ENCODE data around the gene HOXD3.

The HOXD3 gene

DNA sequence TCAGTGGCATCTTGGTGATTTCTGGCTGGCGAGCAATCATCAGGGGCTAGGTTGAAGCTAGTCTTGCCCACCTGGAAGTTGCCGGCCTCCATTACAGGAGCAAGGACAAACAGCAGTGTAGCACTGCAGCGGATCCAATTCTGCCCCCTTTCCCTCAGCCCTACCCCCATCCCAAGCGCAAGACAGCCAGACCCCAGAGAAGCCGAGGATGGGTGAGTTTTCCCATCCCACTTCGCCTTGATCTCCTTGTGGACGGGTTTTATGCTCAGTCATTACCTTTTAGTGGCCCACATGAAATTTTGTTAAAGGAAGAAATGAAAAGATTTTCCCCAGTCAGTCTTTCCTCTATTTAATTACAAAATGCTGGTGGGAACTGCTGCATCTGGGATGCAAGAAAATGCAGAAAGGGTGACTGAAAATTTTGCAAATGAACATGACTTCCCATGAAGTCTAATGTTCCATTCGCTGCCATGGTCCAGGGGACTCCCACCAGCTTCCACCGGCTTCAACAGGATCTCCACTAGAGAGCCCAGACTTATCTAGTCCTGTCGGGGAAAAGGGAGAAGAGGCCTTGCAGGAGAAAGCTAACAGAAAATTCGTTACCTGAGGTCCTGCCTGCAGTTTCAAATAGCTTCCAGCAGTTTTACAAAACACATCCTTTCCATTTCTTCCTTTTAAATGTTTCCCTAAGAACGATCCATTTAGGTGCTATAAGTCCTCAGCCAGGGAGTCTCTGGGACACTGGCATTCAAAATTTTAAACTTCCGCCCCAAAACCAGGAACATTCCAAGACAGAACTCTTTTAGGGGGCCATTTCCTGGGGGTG, 36.5 kb upstream of the HOXD3 start:
- in situ Hi-C loops (cut with MboI; ENCODE audit: low sequenced_read_pairs), result loop anchor here (25.0 kb wide), 1 partner anchor 1192 kb away; no protein-coding TSS in a partner anchor

GRCh38 chr2:176121190-176122051, 35.7 kb upstream of the HOXD3 start:
- in situ Hi-C loops (cut with MboI; ENCODE audit: low sequenced_read_pairs), result loop anchor here (25.0 kb wide), 1 partner anchor 1191 kb away; no protein-coding TSS in a partner anchor

GRCh38 chr2:176122052-176122682, 34.9 kb upstream of the HOXD3 start:
- in situ Hi-C loops (cut with MboI; ENCODE audit: low sequenced_read_pairs), result loop anchor here (25.0 kb wide), 1 partner anchor 1190 kb away; no protein-coding TSS in a partner anchor

- in situ Hi-C loops (cut with MboI; ENCODE audit: low sequenced_read_pairs), result loop anchor here (25.0 kb wide), 1 partner anchor 1189 kb away; no protein-coding TSS in a partner anchor
Measured at GRCh38 chr2:176122683-176123410, 34.3 kb upstream of the HOXD3 start, which contains the start of gene HOXD9. Gene HOXD9 (plus strand): TSS chr2:176122719. CDS start chr2:176122769, 50 bp downstream.

DNA sequence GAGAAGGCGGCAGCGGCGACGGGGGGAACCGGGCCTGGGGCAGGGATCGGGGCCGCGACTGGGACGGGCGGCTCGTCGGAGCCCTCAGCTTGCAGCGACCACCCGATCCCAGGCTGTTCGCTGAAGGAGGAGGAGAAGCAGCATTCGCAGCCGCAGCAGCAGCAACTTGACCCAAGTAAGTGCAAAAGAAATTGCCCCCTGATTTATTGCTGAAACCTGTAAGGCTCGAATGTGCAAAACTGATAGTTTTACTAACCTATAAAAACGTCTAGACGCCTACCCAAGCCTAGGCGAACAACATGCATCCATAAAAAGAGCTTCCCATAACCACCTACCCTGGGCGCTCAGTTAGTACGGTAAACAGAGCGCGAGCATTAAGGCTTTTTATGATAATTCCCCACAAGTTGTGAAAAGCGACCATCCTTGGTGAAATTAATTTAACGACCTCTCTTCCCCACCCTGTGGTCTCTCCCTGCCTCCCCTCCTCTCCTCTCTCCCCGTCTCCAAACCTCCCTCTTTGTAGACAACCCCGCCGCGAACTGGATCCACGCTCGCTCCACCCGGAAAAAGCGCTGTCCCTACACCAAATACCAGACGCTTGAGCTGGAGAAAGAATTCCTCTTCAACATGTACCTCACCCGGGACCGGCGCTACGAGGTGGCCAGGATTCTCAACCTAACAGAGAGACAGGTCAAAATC, 33.5 kb upstream of the HOXD3 start:
- in situ Hi-C loops (cut with MboI; ENCODE audit: low sequenced_read_pairs), result loop anchor here (25.0 kb wide), 1 partner anchor 1189 kb away; no protein-coding TSS in a partner anchor

- in situ Hi-C loops (cut with MboI; ENCODE audit: low sequenced_read_pairs), result loop anchor here (25.0 kb wide), 1 partner anchor 1188 kb away; no protein-coding TSS in a partner anchor
Measured at GRCh38 chr2:176124110-176124946, 32.8 kb upstream of the HOXD3 start.

DNA sequence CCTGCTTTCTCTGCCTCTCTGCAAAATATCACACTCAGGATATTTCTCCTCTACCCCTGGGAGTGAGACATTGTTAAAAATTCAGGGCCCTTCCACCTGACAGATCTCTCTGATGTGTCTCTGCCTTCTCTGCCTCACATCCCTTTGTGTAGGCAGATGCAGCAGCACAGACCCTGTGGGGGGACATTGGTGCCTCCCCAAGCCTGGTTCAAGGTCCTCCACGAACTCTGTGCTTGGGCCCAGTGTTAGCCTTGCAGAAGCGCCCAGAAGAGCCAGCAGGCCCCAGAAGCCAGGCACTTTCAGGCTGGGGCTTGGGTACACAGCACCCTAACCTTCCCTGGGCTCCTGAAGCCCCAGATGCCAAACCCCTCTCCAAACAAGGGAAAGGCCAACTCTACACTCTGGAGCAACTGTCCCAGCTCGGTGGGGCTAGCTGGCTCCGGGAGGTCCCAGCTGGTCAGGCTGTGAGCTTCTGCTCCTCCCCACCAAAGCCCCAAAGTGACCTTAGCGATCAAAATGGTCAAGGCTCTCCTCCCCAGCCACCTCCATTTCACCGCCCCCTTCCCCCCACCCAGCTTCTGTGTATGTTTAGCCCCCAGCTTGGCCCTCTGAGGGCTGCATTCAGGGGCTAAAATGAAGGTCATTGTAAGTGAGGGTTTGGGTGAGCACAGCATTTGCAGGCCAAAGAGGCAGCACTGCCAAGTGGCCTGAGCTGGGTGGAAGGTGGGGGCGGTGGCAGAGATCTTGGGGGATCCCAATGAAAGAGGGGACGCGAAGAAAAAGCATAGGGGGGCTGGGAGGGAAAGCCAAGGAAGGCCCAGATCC, 31.9 kb upstream of the HOXD3 start:
- in situ Hi-C loops (cut with MboI; ENCODE audit: low sequenced_read_pairs), result loop anchor here (25.0 kb wide), 4 partner anchors 337 to 1187 kb away; no protein-coding TSS in a partner anchor

DNA sequence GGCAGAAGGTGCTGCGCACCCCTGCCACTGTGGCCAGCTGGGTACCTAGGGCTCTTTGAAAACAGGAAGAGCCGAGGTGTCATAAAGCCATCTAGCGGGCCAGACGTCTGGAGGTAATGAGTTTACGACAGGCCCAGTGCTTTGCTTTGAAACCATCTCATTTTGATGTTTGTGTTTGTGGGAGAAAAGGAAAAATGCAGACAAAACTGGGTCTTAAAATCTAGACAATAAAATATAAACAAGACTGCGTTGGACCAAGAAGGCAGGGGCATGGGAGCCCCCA, 31.4 kb upstream of the HOXD3 start:
- in situ Hi-C loops (cut with MboI; ENCODE audit: low sequenced_read_pairs), result loop anchor here (25.0 kb wide), 3 partner anchors 337 to 1012 kb away; no protein-coding TSS in a partner anchor

GRCh38 chr2:176126929-176127773, 30.0 kb upstream of the HOXD3 start:
- in situ Hi-C loops (cut with MboI; ENCODE audit: low sequenced_read_pairs), result loop anchor here (25.0 kb wide), 3 partner anchors 335 to 1010 kb away; no protein-coding TSS in a partner anchor

DNA sequence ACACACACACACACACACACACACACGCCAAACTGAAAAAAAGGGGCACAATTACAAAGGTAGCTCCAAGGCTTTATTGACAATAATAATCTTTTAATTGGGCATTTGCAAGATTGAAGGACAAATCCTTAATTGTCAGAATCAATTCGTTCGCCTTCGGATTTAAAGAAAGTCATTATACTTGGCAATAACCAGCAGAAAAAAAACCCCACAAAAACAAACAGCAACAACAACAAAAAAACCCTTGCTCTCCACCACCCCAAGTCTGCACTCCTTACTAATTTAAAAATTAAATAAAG, 29.4 kb upstream of the HOXD3 start:
- in situ Hi-C loops (cut with MboI; ENCODE audit: low sequenced_read_pairs), result loop anchor here (25.0 kb wide), 3 partner anchors 335 to 1010 kb away; no protein-coding TSS in a partner anchor

- in situ Hi-C loops (cut with MboI; ENCODE audit: low sequenced_read_pairs), result loop anchor here (25.0 kb wide), 3 partner anchors 334 to 1009 kb away; no protein-coding TSS in a partner anchor
Measured at GRCh38 chr2:176128172-176128981, 28.7 kb upstream of the HOXD3 start.

DNA sequence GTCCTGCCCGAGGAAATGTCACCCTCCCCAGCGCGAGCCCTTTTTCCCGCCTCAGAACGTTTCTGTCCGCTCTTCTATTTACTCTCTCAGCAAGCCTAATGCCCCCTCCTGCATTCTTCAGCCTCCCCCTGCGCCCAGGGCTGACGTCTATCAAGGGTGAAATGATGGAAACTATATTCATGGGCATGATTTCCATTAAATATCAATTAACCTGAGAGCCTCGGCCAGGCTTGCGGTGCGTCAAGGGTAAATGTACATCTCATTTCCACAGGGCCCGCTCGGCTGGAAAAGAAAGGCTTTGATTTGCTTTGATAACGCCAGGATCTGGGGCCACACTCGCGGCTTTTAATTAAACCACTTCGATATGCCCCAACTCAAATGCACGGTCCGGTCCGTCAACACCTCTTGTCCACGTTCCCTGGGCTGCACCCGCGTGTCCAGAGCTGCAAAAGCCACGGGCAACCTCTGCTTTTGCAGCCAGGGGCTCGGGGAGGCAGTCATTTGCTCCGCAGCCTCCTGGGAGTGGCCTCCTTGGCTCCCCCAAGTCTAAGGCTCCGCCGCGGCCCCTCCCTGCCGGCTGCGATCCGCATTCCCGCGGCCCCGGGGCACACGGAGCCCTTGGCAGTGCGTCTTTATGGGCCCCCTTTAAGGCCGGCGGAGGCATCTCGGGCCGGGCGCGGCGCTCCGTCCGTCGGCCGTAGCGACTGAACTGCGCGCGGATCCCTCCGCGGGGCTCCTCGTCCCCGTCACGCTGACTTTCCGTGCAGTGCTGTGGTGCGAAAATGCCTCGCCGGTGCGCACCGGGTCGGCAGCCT, 27.9 kb upstream of the HOXD3 start, which contains the start of gene HOXD8:
TSS of gene HOXD8 (plus strand) at position 724 of the 815 bp plus-strand sequence. CDS start 662 bp downstream, outside the sequence.
- in situ Hi-C loops (cut with MboI; ENCODE audit: low sequenced_read_pairs), result loop anchor here (25.0 kb wide), 3 partner anchors 333 to 1008 kb away; no protein-coding TSS in a partner anchor

GRCh38 chr2:176129813-176130146, 27.3 kb upstream of the HOXD3 start:
- in situ Hi-C loops (cut with MboI; ENCODE audit: low sequenced_read_pairs), result loop anchor here (25.0 kb wide), 3 partner anchors 333 to 1008 kb away; no protein-coding TSS in a partner anchor

DNA sequence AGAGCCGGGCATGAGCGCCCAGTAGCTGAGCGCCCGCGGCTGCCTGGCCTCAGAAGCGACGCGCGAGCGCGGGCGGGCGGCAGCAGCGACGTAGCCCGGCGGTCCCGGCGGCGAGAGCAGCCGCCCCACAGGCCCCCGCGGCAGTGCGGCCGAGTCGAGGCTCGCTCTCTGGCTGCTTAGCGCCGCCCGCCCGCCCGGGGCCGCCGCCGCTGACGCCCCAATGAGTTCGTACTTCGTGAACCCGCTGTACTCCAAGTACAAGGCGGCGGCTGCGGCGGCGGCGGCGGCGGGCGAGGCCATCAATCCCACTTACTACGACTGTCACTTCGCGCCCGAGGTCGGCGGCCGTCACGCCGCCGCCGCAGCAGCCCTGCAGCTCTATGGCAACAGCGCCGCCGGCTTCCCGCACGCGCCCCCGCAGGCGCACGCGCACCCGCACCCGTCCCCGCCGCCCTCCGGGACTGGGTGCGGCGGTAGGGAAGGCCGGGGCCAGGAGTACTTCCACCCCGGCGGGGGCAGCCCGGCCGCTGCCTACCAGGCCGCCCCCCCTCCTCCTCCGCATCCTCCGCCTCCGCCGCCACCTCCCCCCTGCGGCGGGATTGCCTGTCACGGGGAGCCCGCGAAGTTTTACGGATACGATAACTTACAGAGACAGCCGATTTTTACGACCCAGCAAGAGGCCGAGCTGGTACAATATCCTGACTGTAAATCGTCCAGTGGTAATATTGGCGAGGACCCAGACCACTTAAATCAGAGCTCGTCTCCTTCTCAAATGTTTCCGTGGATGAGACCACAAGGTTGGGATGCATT, 26.8 kb upstream of the HOXD3 start:
- in situ Hi-C loops (cut with MboI; ENCODE audit: low sequenced_read_pairs), result loop anchor here (25.0 kb wide), 3 partner anchors 332 to 1007 kb away; no protein-coding TSS in a partner anchor

Measured in HL-60/S4 treated with retinoic acid at 250 ng/mL for 4 days and 3 days (cell line).